Prostate gland (tissue), 2 donors: ENCODE results near the gene MANBA. TPM values are rescaled to one million over a fixed set of nuclear protein-coding genes. Genes with fewer than 3 reads are reported as not detected.

Experiments used
- DNase-seq: peaks from one replicate; pipeline ENCODE4 v3.0.0-alpha.2; 2019; ENCODE audit warnings: low spot score
- H3K27ac ChIP-seq, 2 donors: fragments of 200-600 bp; sonication (generic); 2 replicates each; pipeline ENCODE4 v1.5.1; 2017 to 2019
- H3K27me3 ChIP-seq: fragments of 200-600 bp; sonication (generic); replicated peaks from 2 replicates; pipeline ENCODE4 v1.5.1; 2019; ENCODE audit not compliant: insufficient read depth
- H3K36me3 ChIP-seq, 2 donors: fragments of 200-600 bp; sonication (generic); 1 replicate in 1 of 2; 2 replicates in 1 of 2; pipeline versions ENCODE4 v1.5.1 to v1.8.1; 2017 to 2019
- H3K4me1 ChIP-seq: fragments of 200-600 bp; sonication (generic); replicated peaks from 2 replicates; pipeline ENCODE4 v1.5.1; 2019
- H3K4me3 ChIP-seq, 2 donors: fragments of 200-600 bp; sonication (generic); 2 replicates each; pipeline ENCODE4 v1.5.1; 2017 to 2019
- H3K9me3 ChIP-seq: fragments of 200-600 bp; sonication (generic); 2 replicates; pipeline ENCODE4 v1.5.1; 2017
- CTCF ChIP-seq, 4 experiments: fragments of 200-600 bp in 2 of 4; fragments of 450-650 bp in 2 of 4; sonication (generic) in 2 of 4; IDR thresholded peaks; 1 replicate in 3 of 4; 2 replicates in 1 of 4; pipeline ENCODE4 v1.5.1; 2016 to 2019; ENCODE audit warnings: antibody characterized with exemption in 4 of 4, mild to moderate bottlenecking in 2 of 4, moderate library complexity in 2 of 4
- POLR2A ChIP-seq: fragments of 450-650 bp; IDR thresholded peaks from one replicate; pipeline ENCODE4 v1.6.1; 2016; ENCODE audit warnings: antibody characterized with exemption, mild to moderate bottlenecking
- POLR2AphosphoS5 ChIP-seq: sonication (generic); formaldehyde crosslinking; IDR thresholded peaks from one replicate; pipeline ENCODE4 v1.6.1; 2017; ENCODE audit warnings: antibody characterized with exemption
- WGBS: methylation state at CpG from one replicate; pipeline ENCODE4 v1.1.5; 2018; 5-methylcytosine and 5-hydroxymethylcytosine counted together
- intact Hi-C: fragments of 100-400 bp; cut with DNase I; formaldehyde crosslinking; loops from one replicate; pipeline ENCODE4 v1.14.2; 2022
- total RNA-seq, 2 donors: library from RNA; depleted of rRNA; stranded (reverse); fragments of >200 nt; gene quantifications; one replicate each; pipeline ENCODE4 v1.1.0, GENCODE V29; 2016

The MANBA gene
- total RNA-seq, 2 donors from 2014 or later, result 29.7 to 41.6 TPM

- Histone ChIP-seq H3K36me3 (no peaks in the 10 kb centered on the region), H3K4me3 (no peak overlapping the region), H3K27me3 (no peaks in the 10 kb centered on the region), H3K9me3 (no peaks in the 10 kb centered on the region), H3K27ac (no peak overlapping the region), H3K4me1 (no peaks in the 10 kb centered on the region)
- DNase-seq, result no peak
- TF ChIP-seq POLR2A, result no peak
- no peak for TF ChIP-seq POLR2AphosphoS5
- no peak for TF ChIP-seq CTCF (IDR thresholded peaks at IDR 0.05)
- 60% methylated on average over 4 of the region's 4 CpGs for WGBS
- intact Hi-C loops, result no loop called here
These were observed 76.1 kb downstream of the MANBA start for GRCh38 chr4:102684610-102685052.

GRCh38 chr4:102683881-102684609, 76.7 kb downstream of the MANBA start:
- intact Hi-C loops, result no loop called here
- no peak overlapping the region for H3K4me3 ChIP-seq
- TF ChIP-seq POLR2AphosphoS5 (no peak), CTCF (IDR thresholded peaks at IDR 0.05) (no peak), POLR2A (no peak)
- H3K36me3 ChIP-seq, result no peaks in the 10 kb centered on the region
- H3K4me1 ChIP-seq, result no peaks in the 10 kb centered on the region
- 80% methylated on average over 5 of the region's 5 CpGs for WGBS
- no peaks in the 10 kb centered on the region for H3K9me3 ChIP-seq
- H3K27me3 ChIP-seq, result no peaks in the 10 kb centered on the region
- H3K27ac ChIP-seq, result no peak overlapping the region
- DNase-seq, result no peak

- Histone ChIP-seq H3K9me3 (no peaks in the 10 kb centered on the region), H3K4me3 (no peak overlapping the region), H3K27me3 (no peaks in the 10 kb centered on the region), H3K36me3 (no peaks in the 10 kb centered on the region), H3K27ac (no peak overlapping the region), H3K4me1 (no peaks in the 10 kb centered on the region)
- intact Hi-C loops, result no loop called here
- TF ChIP-seq CTCF (IDR thresholded peaks at IDR 0.05), result no peak
- WGBS, result 53% methylated on average over 4 of the region's 4 CpGs
- DNase-seq, result no peak
These were observed 82.0 kb downstream of the MANBA start for GRCh38 chr4:102678695-102679335.

- H3K27me3 ChIP-seq, result no peaks in the 10 kb centered on the region
- intact Hi-C loops, result no loop called here
- TF ChIP-seq POLR2A, result no peak
- no peak for TF ChIP-seq CTCF (IDR thresholded peaks at IDR 0.05)
- no peak for TF ChIP-seq POLR2AphosphoS5
- DNase-seq, result no peak
- no peaks in the 10 kb centered on the region for H3K9me3 ChIP-seq
- 47% methylated on average over 2 of the region's 2 CpGs for WGBS
- no peaks in the 10 kb centered on the region for H3K4me1 ChIP-seq
- H3K36me3 ChIP-seq, result no peaks in the 10 kb centered on the region
- H3K4me3 ChIP-seq, result no peak overlapping the region
- no peak overlapping the region for H3K27ac ChIP-seq
These were observed 82.7 kb downstream of the MANBA start for GRCh38 chr4:102678107-102678506.

GRCh38 chr4:102675141-102675540, 85.6 kb downstream of the MANBA start:
- WGBS, result 79% methylated on average over 1 of the region's 1 CpG
- Histone ChIP-seq H3K4me3 (no peak overlapping the region), H3K36me3 (no peaks in the 10 kb centered on the region), H3K9me3 (no peaks in the 10 kb centered on the region), H3K27ac (no peak overlapping the region), H3K27me3 (no peaks in the 10 kb centered on the region), H3K4me1 (no peaks in the 10 kb centered on the region)
- TF ChIP-seq POLR2AphosphoS5, result no peak
- no peak for TF ChIP-seq POLR2A
- no peak for TF ChIP-seq CTCF (IDR thresholded peaks at IDR 0.05)
- DNase-seq, result no peak
- intact Hi-C loops, result no loop called here
